AG09309 (cell line): ENCODE measurements around the gene NOM1.

Source experiments
- DNase-seq: peaks from one replicate; pipeline ENCODE4 v3.0.0-alpha.2; 2010; ENCODE audit warnings: low read depth
- H3K4me3 ChIP-seq: 2 replicates; pipeline ENCODE4 v1.5.1; 2011; ENCODE audit warnings: mild to moderate bottlenecking, low read depth, low read length, moderate library complexity; ENCODE audit not compliant: control insufficient read depth
- CTCF ChIP-seq: IDR thresholded peaks from 2 replicates; pipeline ENCODE4 v1.5.1; 2011; ENCODE audit warnings: mild to moderate bottlenecking, low read depth, low read length, inconsistent platforms; ENCODE audit not compliant: insufficient read depth, control insufficient read depth; ENCODE audit errors: missing control alignments

NOM1 gene

GRCh38 chr7:157011333-157012112 lies 62.0 kb downstream of the NOM1 start:
- no peak for DNase-seq
- no peak for TF ChIP-seq CTCF
- H3K4me3 ChIP-seq, result no peak overlapping the region

- TF ChIP-seq CTCF, result no peak
- H3K4me3 ChIP-seq, result no peak overlapping the region
- DNase-seq, result no peak
Observed at GRCh38 chr7:157012113-157012547, 62.6 kb downstream of the NOM1 start.

- no peak for TF ChIP-seq CTCF
- DNase-seq, result no peak
Observed at GRCh38 chr7:157013101-157013500, 63.6 kb downstream of the NOM1 start.

GRCh38 chr7:157013602-157014549 lies 64.4 kb downstream of the NOM1 start:
- H3K4me3 ChIP-seq, result no peak overlapping the region
- no peak for TF ChIP-seq CTCF
- no peak for DNase-seq

More at GRCh38 chr7:157013101-157013500, 63.6 kb downstream of the NOM1 start:
- H3K4me3 ChIP-seq, result no peak overlapping the region

- no peak for TF ChIP-seq CTCF
- no peak overlapping the region for H3K4me3 ChIP-seq
- no peak for DNase-seq
Observed at GRCh38 chr7:157014635-157015555, 65.4 kb downstream of the NOM1 start.

- no peak for TF ChIP-seq CTCF
- H3K4me3 ChIP-seq, result no peak overlapping the region
- no peak for DNase-seq
Observed at GRCh38 chr7:157016024-157016351, 66.5 kb downstream of the NOM1 start.
